Activated B cell treated with CpG ODN at 0.5 μM for 24 hours (primary cell): ENCODE results near the gene OGFOD1. TPM values are rescaled to one million over a fixed set of nuclear protein-coding genes. Genes with fewer than 3 reads are reported as not detected.

ENCODE experiments used
- ATAC-seq: fragments of 200-7000 bp; cut with Tn5 transposase; one replicate; pipeline ENCODE4 v1.10.0; 2021; ENCODE audit warnings: low read depth, mild to moderate bottlenecking, moderate library complexity
- CTCF ChIA-PET: fragments of 350-600 bp; sonication (Branson Sonifier 250); formaldehyde crosslinking; loops from one replicate; lab custom pipeline; 2021; ENCODE audit warnings: antibody characterized with exemption; lab: Charles Lee
- POLR2A ChIA-PET: fragments of 350-600 bp; sonication (Branson Sonifier 250); formaldehyde crosslinking; loops from one replicate; lab custom pipeline; 2021; ENCODE audit warnings: antibody characterized with exemption; lab: Charles Lee
- DNase-seq: peaks from one replicate; pipeline ENCODE4 v3.0.0; 2022
- H3K27ac Mint-ChIP-seq: one replicate; pipeline ENCODE4 v1.8.0; 2020; ENCODE audit warnings: mixed read lengths
- H3K27me3 Mint-ChIP-seq: one replicate; pipeline ENCODE4 v1.8.0; 2021; ENCODE audit warnings: mixed read lengths
- H3K36me3 Mint-ChIP-seq: one replicate; pipeline ENCODE4 v1.8.0; 2021; ENCODE audit warnings: low read depth, mixed read lengths
- H3K4me1 Mint-ChIP-seq: one replicate; pipeline ENCODE4 v1.8.0; 2021; ENCODE audit warnings: mixed read lengths
- H3K4me3 Mint-ChIP-seq: one replicate; pipeline ENCODE4 v1.8.0; 2020; ENCODE audit warnings: mild to moderate bottlenecking, mixed read lengths
- H3K9me3 Mint-ChIP-seq: one replicate; pipeline ENCODE4 v1.8.0; 2020; ENCODE audit warnings: mixed read lengths
- intact Hi-C: fragments of 100-400 bp; cut with micrococcal nuclease; formaldehyde crosslinking; loops from one replicate; pipeline ENCODE4 v1.15.1; 2024
- total RNA-seq: library from RNA; stranded (reverse); gene quantifications from 2 replicates; pipeline ENCODE4 v1.2.3, GENCODE V29; 2022
- TF ChIP-seq, protein P1 (sequence below): fragments of 200-600 bp; IDR thresholded peaks from one replicate; pipeline ENCODE4 v1.8.0; 2022; ENCODE audit warnings: antibody characterized with exemption, mild to moderate bottlenecking

The OGFOD1 gene
- total RNA-seq, 1 donor from 2014 or later, result 51.8 TPM

DNA sequence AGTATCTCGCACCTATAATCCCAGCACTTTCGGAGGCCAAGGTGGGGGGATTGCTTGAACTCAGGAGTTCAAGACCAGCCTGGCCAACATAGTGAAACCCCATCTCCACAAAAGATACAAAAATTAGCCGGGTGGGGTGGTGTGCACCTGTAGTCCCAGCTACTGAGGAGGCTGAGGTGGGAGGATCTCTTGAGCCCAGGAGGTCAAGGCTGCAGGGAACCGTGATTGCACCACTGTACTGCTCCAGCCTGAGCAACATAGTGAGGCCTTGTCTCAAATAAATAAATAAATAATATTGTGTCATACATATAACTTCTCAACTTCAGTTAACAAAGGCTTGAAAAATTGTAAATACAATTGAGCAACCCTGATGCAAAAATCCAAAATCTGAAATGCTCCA is 34.2 kb upstream of the OGFOD1 start:
- DNase-seq, result no peak
- POLR2A ChIA-PET, result interaction anchor here (0.7 kb wide), 2 partner anchors 12 to 1298 kb away, joined by 3 to 4 read pairs; no protein-coding TSS in a partner anchor
- intact Hi-C loops, result no loop called here
- Mint-ChIP-seq H3K36me3 (peaks cover 37% of the 10 kb centered on the region), H3K4me1 (peaks cover 72% of the 10 kb centered on the region), H3K9me3 (no peaks in the 10 kb centered on the region), H3K27me3 (no peaks in the 10 kb centered on the region), H3K4me3 (no peak overlapping the region), H3K27ac (no peak overlapping the region)
- CTCF ChIA-PET, result no interaction called here
- TF ChIP-seq, protein P1, sequence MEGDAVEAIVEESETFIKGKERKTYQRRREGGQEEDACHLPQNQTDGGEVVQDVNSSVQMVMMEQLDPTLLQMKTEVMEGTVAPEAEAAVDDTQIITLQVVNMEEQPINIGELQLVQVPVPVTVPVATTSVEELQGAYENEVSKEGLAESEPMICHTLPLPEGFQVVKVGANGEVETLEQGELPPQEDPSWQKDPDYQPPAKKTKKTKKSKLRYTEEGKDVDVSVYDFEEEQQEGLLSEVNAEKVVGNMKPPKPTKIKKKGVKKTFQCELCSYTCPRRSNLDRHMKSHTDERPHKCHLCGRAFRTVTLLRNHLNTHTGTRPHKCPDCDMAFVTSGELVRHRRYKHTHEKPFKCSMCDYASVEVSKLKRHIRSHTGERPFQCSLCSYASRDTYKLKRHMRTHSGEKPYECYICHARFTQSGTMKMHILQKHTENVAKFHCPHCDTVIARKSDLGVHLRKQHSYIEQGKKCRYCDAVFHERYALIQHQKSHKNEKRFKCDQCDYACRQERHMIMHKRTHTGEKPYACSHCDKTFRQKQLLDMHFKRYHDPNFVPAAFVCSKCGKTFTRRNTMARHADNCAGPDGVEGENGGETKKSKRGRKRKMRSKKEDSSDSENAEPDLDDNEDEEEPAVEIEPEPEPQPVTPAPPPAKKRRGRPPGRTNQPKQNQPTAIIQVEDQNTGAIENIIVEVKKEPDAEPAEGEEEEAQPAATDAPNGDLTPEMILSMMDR, result no peak
- no peak for ATAC-seq

DNA sequence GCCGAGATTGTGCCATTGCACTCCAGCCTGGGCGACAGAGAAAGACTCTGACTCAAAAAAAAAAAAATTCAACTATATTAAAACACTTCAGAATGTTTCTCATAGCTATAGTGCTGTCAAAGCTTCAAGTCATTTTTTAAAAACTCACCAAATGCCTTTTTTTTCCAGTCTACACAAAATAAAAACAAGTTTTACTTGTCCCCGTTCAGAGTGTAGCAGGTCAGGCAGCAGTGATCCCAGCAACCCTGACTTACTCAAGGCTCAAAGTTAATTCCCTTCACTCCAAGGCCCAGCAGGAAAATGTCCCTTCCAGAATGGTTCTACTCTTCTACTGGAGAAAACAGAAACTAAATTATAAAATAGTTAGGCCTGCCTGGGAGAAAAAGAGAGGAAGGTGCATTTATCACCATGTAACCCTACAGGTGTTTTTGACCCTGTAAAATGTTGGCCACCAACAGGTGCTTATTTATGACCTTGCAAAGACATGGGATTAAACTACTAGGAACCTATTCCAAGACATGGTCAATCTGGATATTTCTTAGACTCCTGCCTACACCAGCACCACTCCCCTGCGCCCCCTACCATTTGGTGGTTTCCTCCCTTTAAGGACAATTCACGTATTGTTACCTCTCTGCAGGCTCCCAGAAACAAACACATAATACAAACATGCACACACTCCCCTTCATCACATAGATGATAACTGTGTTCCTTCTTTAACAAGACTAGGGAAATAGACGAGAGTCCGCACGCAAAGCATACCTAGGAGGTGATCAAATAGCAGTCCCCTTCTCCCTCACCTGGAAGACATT is 31.4 kb upstream of the OGFOD1 start:
- Mint-ChIP-seq H3K27ac (peak overlapping the region; percentile 95), H3K4me1 (peaks cover 85% of the 10 kb centered on the region), H3K27me3 (no peaks in the 10 kb centered on the region), H3K4me3 (peak overlapping the region; percentile 59), H3K9me3 (no peaks in the 10 kb centered on the region), H3K36me3 (peaks cover 16% of the 10 kb centered on the region)
- intact Hi-C loops, result loop anchor here (5.0 to 10.0 kb wide), 4 partner anchors 225 to 1315 kb away; partner anchors contain the start of genes GNAO1, HERPUD1 and KATNB1
- ChIA-PET CTCF (no interaction called here), POLR2A (interaction anchor here (0.6 to 1.0 kb wide), 3 partner anchors 10 to 19 kb away, joined by 3 to 10 read pairs (median 4); no protein-coding TSS in a partner anchor)
- ATAC-seq (no peak), DNase-seq (no peak)
- TF ChIP-seq, protein P1, result no peak

DNA sequence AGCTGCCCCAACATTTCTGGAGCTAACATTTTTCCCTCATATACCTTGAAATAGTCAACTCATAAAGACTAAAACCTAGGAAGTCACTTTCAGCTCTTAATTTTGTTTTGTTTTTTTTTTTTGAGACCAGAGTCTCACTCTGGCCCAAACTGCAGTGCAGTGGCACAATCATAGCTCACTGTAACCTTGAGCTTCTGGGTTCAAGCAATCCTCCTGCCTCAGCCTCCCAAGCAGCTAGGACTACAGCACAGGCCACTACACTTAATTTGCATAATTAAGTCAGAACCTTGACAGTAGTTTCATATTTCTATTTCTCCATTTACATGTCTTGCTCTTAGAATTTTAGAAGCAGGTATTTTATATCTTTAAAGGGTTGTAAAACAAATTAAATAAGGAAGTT is 30.7 kb upstream of the OGFOD1 start:
- H3K9me3 Mint-ChIP-seq, result no peaks in the 10 kb centered on the region
- ChIA-PET POLR2A (interaction anchor here (0.7 to 2.0 kb wide), 4 partner anchors 14 to 566 kb away, joined by 3 to 6 read pairs (median 4); partner anchors contain the start of genes NUDT21 and OGFOD1), CTCF (no interaction called here)
- TF ChIP-seq, protein P1, result no peak
- H3K4me1 Mint-ChIP-seq, result peaks cover 78% of the 10 kb centered on the region
- peak overlapping the region; percentile 95 for H3K27ac Mint-ChIP-seq
- no peaks in the 10 kb centered on the region for H3K27me3 Mint-ChIP-seq
- intact Hi-C loops, result loop anchor here (5.0 to 10.0 kb wide), 4 partner anchors 226 to 1314 kb away; partner anchors contain the start of genes GNAO1, HERPUD1 and KATNB1
- ATAC-seq (no peak), DNase-seq (no peak)
- peaks cover 13% of the 10 kb centered on the region for H3K36me3 Mint-ChIP-seq
- H3K4me3 Mint-ChIP-seq, result peak overlapping the region; percentile 59

DNA sequence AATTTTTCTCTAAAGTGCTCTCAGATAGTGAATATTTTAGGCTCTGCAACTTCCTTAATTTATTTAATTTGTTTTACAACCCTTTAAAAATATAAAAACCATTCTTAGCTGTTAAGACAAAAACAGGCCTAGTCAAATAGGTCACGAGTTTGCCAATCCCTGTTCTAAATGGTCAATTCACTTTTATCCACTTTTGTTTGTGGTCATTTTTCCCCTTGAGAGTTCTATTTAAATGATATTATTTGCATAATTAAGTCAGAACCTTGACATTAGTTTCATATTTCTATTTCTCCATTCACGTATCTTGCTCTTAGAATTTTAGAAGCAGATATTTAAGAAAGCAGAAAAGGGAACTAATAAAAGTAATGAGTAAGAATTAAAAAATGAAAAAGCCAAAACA is 30.0 kb upstream of the OGFOD1 start:
- Mint-ChIP-seq H3K36me3 (peaks cover 13% of the 10 kb centered on the region), H3K4me1 (peaks cover 77% of the 10 kb centered on the region), H3K27me3 (no peaks in the 10 kb centered on the region), H3K9me3 (no peaks in the 10 kb centered on the region), H3K27ac (peak overlapping the region; percentile 95), H3K4me3 (peak overlapping the region; percentile 96)
- DNase-seq (no peak), ATAC-seq (peak; percentile 6)
- POLR2A ChIA-PET, result interaction anchor here (0.6 to 2.0 kb wide), 5 partner anchors 15 to 565 kb away, joined by 3 to 6 read pairs (median 3); partner anchors contain the start of genes NUDT21 and OGFOD1
- intact Hi-C loops, result loop anchor here (5.0 to 10.0 kb wide), 4 partner anchors 227 to 1313 kb away; partner anchors contain the start of genes GNAO1, HERPUD1 and KATNB1
- CTCF ChIA-PET, result no interaction called here
- TF ChIP-seq, protein P1, result no peak
